HepG2 (cell line): Measurements from ENCODE around the gene SUSD2. TPM values are rescaled to one million over a fixed set of nuclear protein-coding genes. Genes with fewer than 3 reads are reported as not detected.

Source experiments
- ARID5B ChIP-seq: IDR thresholded peaks from 2 replicates; pipeline ENCODE4 v1.4.0; 2020; ENCODE audit warnings: mild to moderate bottlenecking, missing genetic modification reagents
- RAD21 ChIP-seq: fragments of 450-650 bp; formaldehyde crosslinking; IDR thresholded peaks from 2 replicates; pipeline ENCODE4 v1.5.0; 2020; ENCODE audit warnings: mild to moderate bottlenecking
- polyA plus RNA-seq, 8 experiments: library from polyadenylated mRNA; depleted of rRNA in 3 of 8; stranded (reverse) in 7 of 8; unstranded in 1 of 8; fragments of >200 nt; fragmentation: Illumina TruSeq in 4 of 8; extraction: Trizol in 4 of 8; gene quantifications; 2 replicates each; pipeline versions ENCODE4 v1.2.1 to v1.2.3, GENCODE V29; 2011 to 2016; ENCODE audit warnings: low read depth in 4 of 8, missing spikeins in 1 of 8, mixed read lengths in 1 of 8; ENCODE audit not compliant: insufficient read depth in 1 of 8
- total RNA-seq, 5 experiments: library from RNA; depleted of rRNA; stranded (reverse); fragments of >200 nt; fragmentation: Illumina TruSeq; extraction: Trizol; gene quantifications; 2 replicates each; pipeline ENCODE4 v1.2.3, GENCODE V29; 2016; ENCODE audit warnings: low read depth in 1 of 5
- TF ChIP-seq, protein P1 (sequence below): sonication (generic); formaldehyde crosslinking; IDR thresholded peaks from 2 replicates; pipeline ENCODE4 v1.4.0; 2020; ENCODE audit warnings: missing genetic modification reagents, borderline replicate concordance

SUSD2 gene
- total and polyA plus RNA-seq, 2 of the 13 experiments (the other 11 are each of a cell fraction or from before 2014, with no cell fraction given), result 2.1 to 11.0 TPM

- TF ChIP-seq ARID5B (CRISPR knock-in tag) (no peak), RAD21 (CRISPR knock-in tag) (0 out of 2 replicates have a peak, but pooled peaks have one; percentile 18)
- TF ChIP-seq, protein P1, sequence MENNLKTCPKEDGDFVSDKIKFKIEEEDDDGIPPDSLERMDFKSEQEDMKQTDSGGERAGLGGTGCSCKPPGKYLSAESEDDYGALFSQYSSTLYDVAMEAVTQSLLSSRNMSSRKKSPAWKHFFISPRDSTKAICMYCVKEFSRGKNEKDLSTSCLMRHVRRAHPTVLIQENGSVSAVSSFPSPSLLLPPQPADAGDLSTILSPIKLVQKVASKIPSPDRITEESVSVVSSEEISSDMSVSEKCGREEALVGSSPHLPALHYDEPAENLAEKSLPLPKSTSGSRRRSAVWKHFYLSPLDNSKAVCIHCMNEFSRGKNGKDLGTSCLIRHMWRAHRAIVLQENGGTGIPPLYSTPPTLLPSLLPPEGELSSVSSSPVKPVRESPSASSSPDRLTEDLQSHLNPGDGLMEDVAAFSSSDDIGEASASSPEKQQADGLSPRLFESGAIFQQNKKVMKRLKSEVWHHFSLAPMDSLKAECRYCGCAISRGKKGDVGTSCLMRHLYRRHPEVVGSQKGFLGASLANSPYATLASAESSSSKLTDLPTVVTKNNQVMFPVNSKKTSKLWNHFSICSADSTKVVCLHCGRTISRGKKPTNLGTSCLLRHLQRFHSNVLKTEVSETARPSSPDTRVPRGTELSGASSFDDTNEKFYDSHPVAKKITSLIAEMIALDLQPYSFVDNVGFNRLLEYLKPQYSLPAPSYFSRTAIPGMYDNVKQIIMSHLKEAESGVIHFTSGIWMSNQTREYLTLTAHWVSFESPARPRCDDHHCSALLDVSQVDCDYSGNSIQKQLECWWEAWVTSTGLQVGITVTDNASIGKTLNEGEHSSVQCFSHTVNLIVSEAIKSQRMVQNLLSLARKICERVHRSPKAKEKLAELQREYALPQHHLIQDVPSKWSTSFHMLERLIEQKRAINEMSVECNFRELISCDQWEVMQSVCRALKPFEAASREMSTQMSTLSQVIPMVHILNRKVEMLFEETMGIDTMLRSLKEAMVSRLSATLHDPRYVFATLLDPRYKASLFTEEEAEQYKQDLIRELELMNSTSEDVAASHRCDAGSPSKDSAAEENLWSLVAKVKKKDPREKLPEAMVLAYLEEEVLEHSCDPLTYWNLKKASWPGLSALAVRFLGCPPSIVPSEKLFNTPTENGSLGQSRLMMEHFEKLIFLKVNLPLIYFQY (CRISPR knock-in tag), result no peak
Measured at GRCh38 chr22:24133187-24133965, 47.9 kb upstream of the SUSD2 start (continued).
